Liver (tissue), 9 donors: Measurements from ENCODE around the gene CCDC191. TPM values are rescaled to one million over a fixed set of nuclear protein-coding genes. Genes with fewer than 3 reads are reported as not detected.

Source experiments
- DNase-seq: peaks from one replicate; pipeline ENCODE4 v3.0.0-alpha.2; 2017; ENCODE audit warnings: low spot score
- H3K27ac ChIP-seq, 2 donors: one replicate each; pipeline ENCODE4 v1.7.0; 2013; ENCODE audit warnings: inconsistent platforms in 2 of 2, low read length in 2 of 2, control low read depth in 1 of 2, low read depth in 1 of 2, mild to moderate bottlenecking in 1 of 2
- H3K27me3 ChIP-seq, 4 donors: one replicate each; pipeline versions ENCODE4 v1.6.1 to v1.7.0; 2013; ENCODE audit warnings: low read length in 3 of 4, inconsistent platforms in 1 of 4, mild to moderate bottlenecking in 1 of 4, moderate library complexity in 1 of 4; ENCODE audit not compliant: control insufficient read depth in 4 of 4, insufficient read depth in 4 of 4
- H3K36me3 ChIP-seq, 4 donors: one replicate each; pipeline versions ENCODE4 v1.6.1 to v1.7.0; 2013; ENCODE audit warnings: low read length in 3 of 4, mild to moderate bottlenecking in 3 of 4, low read depth in 1 of 4, moderate library complexity in 1 of 4; ENCODE audit not compliant: control insufficient read depth in 4 of 4, insufficient read depth in 3 of 4
- H3K4me1 ChIP-seq, 4 donors: one replicate each; pipeline versions ENCODE4 v1.6.1 to v1.7.0; 2013; ENCODE audit warnings: low read length in 3 of 4, mild to moderate bottlenecking in 3 of 4, moderate library complexity in 1 of 4; ENCODE audit not compliant: control insufficient read depth in 4 of 4, insufficient read depth in 4 of 4
- H3K4me3 ChIP-seq, 3 donors: one replicate each; pipeline versions ENCODE4 v1.6.1 to v1.7.0; 2013; ENCODE audit warnings: low read length in 3 of 3, control low read depth in 1 of 3, low read depth in 1 of 3, mild to moderate bottlenecking in 1 of 3
- H3K9ac ChIP-seq, 2 donors: one replicate each; pipeline ENCODE4 v1.7.0; 2013; ENCODE audit warnings: low read length in 2 of 2, mild to moderate bottlenecking in 2 of 2, moderate library complexity in 2 of 2, control low read depth in 1 of 2, low read depth in 1 of 2
- H3K9me3 ChIP-seq, 4 donors: one replicate each; pipeline versions ENCODE4 v1.6.1 to v1.7.0; 2013; ENCODE audit warnings: low read length in 3 of 4; ENCODE audit not compliant: control insufficient read depth in 4 of 4
- EGR1 ChIP-seq, 2 donors: IDR thresholded peaks; 2 replicates each; pipeline ENCODE4 v1.6.1; 2016 to 2018; ENCODE audit warnings: antibody characterized with exemption in 2 of 2, low read depth in 2 of 2
- FOXA1 ChIP-seq: IDR thresholded peaks from 2 replicates; pipeline ENCODE4 v1.6.1; 2016; ENCODE audit warnings: antibody characterized with exemption
- FOXA2 ChIP-seq: IDR thresholded peaks from 2 replicates; pipeline ENCODE4 v1.6.1; 2016; ENCODE audit warnings: antibody characterized with exemption
- GABPA ChIP-seq, 2 donors: IDR thresholded peaks in 1 of 2; conservative IDR thresholded peaks in 1 of 2; 2 replicates each; pipeline ENCODE4 v1.6.1; 2016; ENCODE audit warnings: antibody characterized with exemption in 2 of 2, mild to moderate bottlenecking in 1 of 2, moderate library complexity in 1 of 2
- HNF4A ChIP-seq, 2 donors: conservative IDR thresholded peaks; 2 replicates each; pipeline ENCODE4 v1.6.1; 2016; ENCODE audit warnings: antibody characterized with exemption in 2 of 2, mild to moderate bottlenecking in 2 of 2
- HNF4G ChIP-seq: IDR thresholded peaks from 2 replicates; pipeline ENCODE4 v1.6.1; 2016; ENCODE audit warnings: antibody characterized with exemption
- JUND ChIP-seq, 2 donors: IDR thresholded peaks; 2 replicates each; pipeline ENCODE4 v1.6.1; 2016; ENCODE audit warnings: antibody characterized with exemption in 2 of 2
- NR2F2 ChIP-seq: IDR thresholded peaks from 2 replicates; pipeline ENCODE4 v1.6.1; 2016; ENCODE audit warnings: antibody characterized with exemption
- RAD21 ChIP-seq, 2 donors: IDR thresholded peaks; 2 replicates each; pipeline ENCODE4 v1.6.1; 2016; ENCODE audit warnings: antibody characterized with exemption in 2 of 2, mild to moderate bottlenecking in 2 of 2
- REST ChIP-seq: IDR thresholded peaks from 2 replicates; pipeline ENCODE4 v1.6.1; 2016; ENCODE audit warnings: antibody characterized with exemption, mild to moderate bottlenecking
- RXRA ChIP-seq, 2 donors: IDR thresholded peaks; 2 replicates each; pipeline ENCODE4 v1.6.1; 2017 to 2018; ENCODE audit warnings: antibody characterized with exemption in 2 of 2, mild to moderate bottlenecking in 1 of 2
- SP1 ChIP-seq: IDR thresholded peaks from 2 replicates; pipeline ENCODE4 v1.6.1; 2018; ENCODE audit warnings: antibody characterized with exemption, mild to moderate bottlenecking
- TAF1 ChIP-seq: conservative IDR thresholded peaks from 2 replicates; pipeline ENCODE4 v1.6.1; 2016; ENCODE audit warnings: antibody characterized with exemption, mild to moderate bottlenecking
- YY1 ChIP-seq: IDR thresholded peaks from 2 replicates; pipeline ENCODE4 v1.6.1; 2016; ENCODE audit warnings: antibody characterized with exemption, mild to moderate bottlenecking
- ZBTB33 ChIP-seq: IDR thresholded peaks from 2 replicates; pipeline ENCODE4 v1.6.1; 2016; ENCODE audit warnings: antibody characterized with exemption
- WGBS: extraction: QIAGEN DNeasy Blood & Tissue Kit; methylation state at CpG from one replicate; pipeline ENCODE4 v1.1.7; 2013; 5-methylcytosine and 5-hydroxymethylcytosine counted together
- polyA plus RNA-seq, 2 donors: library from polyadenylated mRNA; stranded (reverse) in 1 of 2; unstranded in 1 of 2; fragments of 200-250 nt in 1 of 2; fragments of >200 nt in 1 of 2; fragmentation: Nextera tagmentation in 1 of 2; extraction: Ambion mirVana in 1 of 2; gene quantifications; one replicate each; pipeline versions ENCODE4 v1.2.1 to v1.2.3, GENCODE V29; 2013 to 2015
- total RNA-seq, 2 donors: library from RNA; depleted of rRNA; stranded (reverse); fragments of >200 nt; gene quantifications; one replicate each; pipeline ENCODE4 v1.2.3, GENCODE V29; 2014
- TF ChIP-seq, protein P1 (sequence below): IDR thresholded peaks from 2 replicates; pipeline ENCODE4 v1.6.1; 2016; ENCODE audit warnings: antibody characterized with exemption
- TF ChIP-seq, protein P2 (sequence below): IDR thresholded peaks from 2 replicates; pipeline ENCODE4 v1.6.1; 2016; ENCODE audit warnings: antibody characterized with exemption
- TF ChIP-seq, protein P3 (sequence below): fragments of 150-350 bp; IDR thresholded peaks from 2 replicates; pipeline ENCODE4 v1.5.1; 2017; ENCODE audit warnings: improper control_type of control experiment, low read depth, low read length; ENCODE audit not compliant: missing input control
- donor health status: healthy.
- donor health status: healthy.
- donor health status: healthy.
- donor health status: healthy.
- donor health status: healthy.

CCDC191 gene
- 1 to 10 TPM in 1 of 2 donors, under 1 TPM in 1; 0.79 to 1.0 TPM for total RNA-seq
- under 1 TPM; 0.31 to 0.81 TPM for polyA plus RNA-seq

DNA sequence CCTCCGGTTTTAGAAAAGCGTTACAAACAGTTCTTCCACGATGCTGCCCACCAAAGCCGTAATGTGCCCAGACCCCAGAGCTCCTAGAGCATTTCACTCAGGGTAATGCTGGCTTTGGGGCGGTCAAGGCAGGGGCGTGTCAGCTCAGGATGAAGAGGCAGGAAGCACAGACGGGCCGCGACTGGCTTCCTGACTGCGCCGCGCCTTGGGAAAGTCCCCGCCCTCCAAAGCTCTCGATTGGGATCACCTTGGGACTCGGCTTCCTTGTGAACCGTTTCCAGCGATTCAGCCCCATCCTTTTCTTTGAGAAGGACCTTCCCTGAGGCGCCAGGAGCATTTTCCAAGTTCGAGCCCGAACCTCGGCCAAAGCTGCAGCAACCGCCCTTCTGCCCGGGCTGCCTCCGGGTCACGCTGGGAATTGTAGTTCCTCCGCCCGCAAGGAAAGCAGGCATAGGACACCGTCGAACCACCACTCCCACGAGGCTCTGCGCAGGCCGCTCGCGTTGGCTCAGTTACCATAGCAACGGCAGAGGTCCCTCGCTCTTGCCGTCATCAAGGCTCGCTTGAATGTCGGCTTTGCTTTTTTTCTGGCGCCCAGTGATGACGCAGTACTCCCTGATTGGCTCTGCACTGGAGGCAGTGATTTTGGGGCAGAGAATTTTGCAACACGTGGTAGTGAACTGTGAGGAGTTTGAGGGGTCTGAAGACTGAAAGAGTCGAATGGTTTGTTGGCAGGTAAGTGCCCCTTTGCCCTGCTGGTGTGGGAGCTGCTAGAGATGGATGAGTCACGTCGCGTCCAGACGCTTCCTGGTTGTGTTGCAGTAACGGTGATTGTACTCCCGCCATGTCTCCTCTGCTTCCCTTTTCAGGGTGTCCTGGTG lies at the start of gene CCDC191, which contains the start of gene QTRT2:
Gene CCDC191, minus strand, starts transcription at position 397 of the 881 bp plus-strand sequence. Its CDS starts 60 bp downstream, at position 337.
Gene QTRT2, plus strand, starts transcription at position 608 of the 881 bp plus-strand sequence. CDS start 8,521 bp downstream, outside the sequence.
- peaks cover 0 to 5% (median 0%) of the 10 kb centered on the region in 4 donors for H3K36me3 ChIP-seq
- peak within 1 kb of the TSS; percentile 55 to 59 for H3K9ac ChIP-seq
- peak in 1 of 2 donors; percentile 51 for TF ChIP-seq GABPA (IDR thresholded peaks at IDR 0.05 in 1 of 2, conservative IDR thresholded peaks at IDR 0.05 in 1 of 2)
- TF ChIP-seq, protein P1, sequence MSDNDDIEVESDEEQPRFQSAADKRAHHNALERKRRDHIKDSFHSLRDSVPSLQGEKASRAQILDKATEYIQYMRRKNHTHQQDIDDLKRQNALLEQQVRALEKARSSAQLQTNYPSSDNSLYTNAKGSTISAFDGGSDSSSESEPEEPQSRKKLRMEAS: peak; percentile 97
- peak; percentile 89 for TF ChIP-seq SP1
- TF ChIP-seq, protein P2, sequence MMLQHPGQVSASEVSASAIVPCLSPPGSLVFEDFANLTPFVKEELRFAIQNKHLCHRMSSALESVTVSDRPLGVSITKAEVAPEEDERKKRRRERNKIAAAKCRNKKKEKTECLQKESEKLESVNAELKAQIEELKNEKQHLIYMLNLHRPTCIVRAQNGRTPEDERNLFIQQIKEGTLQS: peak; percentile 74
- no peak for TF ChIP-seq NR2F2
- peak; percentile 49 to 60 for TF ChIP-seq RXRA (IDR thresholded peaks at IDR 0.05)
- TF ChIP-seq HNF4G: no peak
- peak; percentile 54 for TF ChIP-seq REST
- TF ChIP-seq RAD21 (IDR thresholded peaks at IDR 0.05): peak; percentile 34 to 67
- TF ChIP-seq FOXA2: no peak
- peak; percentile 61 to 62 for TF ChIP-seq JUND (IDR thresholded peaks at IDR 0.05)
- peak; percentile 18 to 43 for TF ChIP-seq HNF4A (conservative IDR thresholded peaks at IDR 0.05)
- TF ChIP-seq FOXA1: no peak
- peak; percentile 94 for TF ChIP-seq YY1
- TF ChIP-seq EGR1 (IDR thresholded peaks at IDR 0.05; ENCODE audit: low read depth in 2 of 2): no peak
- TF ChIP-seq ZBTB33: peak; percentile 65
- TF ChIP-seq, protein P3, sequence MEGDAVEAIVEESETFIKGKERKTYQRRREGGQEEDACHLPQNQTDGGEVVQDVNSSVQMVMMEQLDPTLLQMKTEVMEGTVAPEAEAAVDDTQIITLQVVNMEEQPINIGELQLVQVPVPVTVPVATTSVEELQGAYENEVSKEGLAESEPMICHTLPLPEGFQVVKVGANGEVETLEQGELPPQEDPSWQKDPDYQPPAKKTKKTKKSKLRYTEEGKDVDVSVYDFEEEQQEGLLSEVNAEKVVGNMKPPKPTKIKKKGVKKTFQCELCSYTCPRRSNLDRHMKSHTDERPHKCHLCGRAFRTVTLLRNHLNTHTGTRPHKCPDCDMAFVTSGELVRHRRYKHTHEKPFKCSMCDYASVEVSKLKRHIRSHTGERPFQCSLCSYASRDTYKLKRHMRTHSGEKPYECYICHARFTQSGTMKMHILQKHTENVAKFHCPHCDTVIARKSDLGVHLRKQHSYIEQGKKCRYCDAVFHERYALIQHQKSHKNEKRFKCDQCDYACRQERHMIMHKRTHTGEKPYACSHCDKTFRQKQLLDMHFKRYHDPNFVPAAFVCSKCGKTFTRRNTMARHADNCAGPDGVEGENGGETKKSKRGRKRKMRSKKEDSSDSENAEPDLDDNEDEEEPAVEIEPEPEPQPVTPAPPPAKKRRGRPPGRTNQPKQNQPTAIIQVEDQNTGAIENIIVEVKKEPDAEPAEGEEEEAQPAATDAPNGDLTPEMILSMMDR: no peak
- no peak for TF ChIP-seq TAF1
- H3K9me3 ChIP-seq: no peaks in the 10 kb centered on the region
- peak within 1 kb of the TSS; percentile 33 to 77 for H3K27ac ChIP-seq
- peak within 1 kb of the TSS; percentile 81 to 95 (median 93) for H3K4me3 ChIP-seq
- peak; percentile 95 for DNase-seq
- peaks cover 0 to 16% (median 14%) of the 10 kb centered on the region in 4 donors for H3K4me1 ChIP-seq
- WGBS: under 1% methylated on average over 49 of the region's 49 CpGs
- no peaks in the 10 kb centered on the region for H3K27me3 ChIP-seq
